Nephron (organoid): ENCODE results near the gene TENM4.

Experiments used
- H3K27ac Mint-ChIP-seq, 3 experiments: 2 replicates each; pipeline ENCODE4 v1.8.0; 2020; ENCODE audit warnings: mixed read lengths in 3 of 3, mild to moderate bottlenecking in 2 of 3, moderate library complexity in 1 of 3
- H3K27me3 Mint-ChIP-seq: 2 replicates; pipeline ENCODE4 v1.8.0; 2021; ENCODE audit warnings: low read depth, mild to moderate bottlenecking, moderate library complexity, mixed read lengths
- H3K36me3 Mint-ChIP-seq: 2 replicates; pipeline ENCODE4 v1.8.0; 2020; ENCODE audit warnings: low read depth, mixed read lengths
- H3K4me1 Mint-ChIP-seq: 2 replicates; pipeline ENCODE4 v1.8.0; 2020; ENCODE audit warnings: mixed read lengths
- H3K4me3 Mint-ChIP-seq, 3 experiments: 2 replicates each; pipeline ENCODE4 v1.8.0; 2020; ENCODE audit warnings: mild to moderate bottlenecking in 3 of 3, mixed read lengths in 3 of 3, moderate library complexity in 2 of 3
- H3K9me3 Mint-ChIP-seq: 2 replicates; pipeline ENCODE4 v1.8.0; 2020; ENCODE audit warnings: mixed read lengths
- CTCF ChIP-seq, 3 experiments: fragments of 200-600 bp; sonication (generic); IDR thresholded peaks; one replicate each; pipeline ENCODE4 v1.5.0; 2021; ENCODE audit warnings: antibody characterized with exemption in 3 of 3; ENCODE audit not compliant: unreplicated experiment in 3 of 3

Gene TENM4

DNA sequence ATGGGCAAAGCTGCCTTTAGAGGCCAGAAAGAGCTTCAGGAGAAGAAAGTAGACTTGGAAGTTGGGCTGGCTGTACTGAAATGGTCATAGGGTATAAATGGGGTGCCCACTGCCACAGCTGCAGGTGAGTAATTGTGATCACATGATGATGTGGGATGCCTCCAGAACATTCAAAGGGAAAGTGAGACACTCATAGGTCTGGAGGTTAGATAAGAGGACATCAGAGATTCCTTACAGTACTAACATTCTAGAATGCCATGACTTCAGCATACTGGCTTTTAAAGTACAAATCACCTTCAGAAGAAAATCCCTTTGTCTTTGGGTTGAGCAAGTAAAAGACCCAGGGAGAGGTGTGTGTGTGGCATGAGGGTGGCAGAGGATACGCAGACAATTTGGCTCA lies 419.2 kb downstream of the TENM4 start:
- H3K27ac Mint-ChIP-seq: no peak overlapping the region
- no peaks in the 10 kb centered on the region for H3K9me3 Mint-ChIP-seq
- H3K36me3 Mint-ChIP-seq: no peaks in the 10 kb centered on the region
- no peak for TF ChIP-seq CTCF (IDR thresholded peaks at IDR 0.05; ENCODE audit: unreplicated experiment in 3 of 3)
- H3K4me3 Mint-ChIP-seq: no peak overlapping the region
- H3K27me3 Mint-ChIP-seq: no peaks in the 10 kb centered on the region
- peaks cover 59% of the 10 kb centered on the region for H3K4me1 Mint-ChIP-seq

DNA sequence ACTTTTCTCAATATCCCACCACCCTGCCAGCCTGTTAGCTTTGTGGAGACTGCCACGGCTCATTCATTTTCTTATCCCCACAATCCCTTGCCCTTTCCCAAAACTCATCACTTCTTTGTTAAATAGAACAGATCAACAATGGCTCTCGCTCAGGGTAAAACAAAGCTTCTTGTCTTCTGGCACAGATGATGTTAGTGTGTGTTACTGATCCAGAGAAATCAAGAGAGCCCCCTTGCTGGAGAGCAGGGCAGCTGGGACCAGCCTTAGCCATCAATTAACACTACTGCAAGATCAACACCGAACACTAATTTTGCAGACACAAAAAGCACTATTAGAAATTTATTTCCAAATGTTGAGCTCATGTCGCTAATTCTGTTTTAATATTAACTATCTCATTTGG lies 420.9 kb downstream of the TENM4 start:
- no peaks in the 10 kb centered on the region for H3K9me3 Mint-ChIP-seq
- H3K27me3 Mint-ChIP-seq: no peaks in the 10 kb centered on the region
- no peak for TF ChIP-seq CTCF (IDR thresholded peaks at IDR 0.05; ENCODE audit: unreplicated experiment in 3 of 3)
- H3K27ac Mint-ChIP-seq: peak overlapping the region in 2 of 3 experiments; percentile 43 to 91
- H3K4me3 Mint-ChIP-seq: no peak overlapping the region
- H3K36me3 Mint-ChIP-seq: no peaks in the 10 kb centered on the region
- peaks cover 59% of the 10 kb centered on the region for H3K4me1 Mint-ChIP-seq

DNA sequence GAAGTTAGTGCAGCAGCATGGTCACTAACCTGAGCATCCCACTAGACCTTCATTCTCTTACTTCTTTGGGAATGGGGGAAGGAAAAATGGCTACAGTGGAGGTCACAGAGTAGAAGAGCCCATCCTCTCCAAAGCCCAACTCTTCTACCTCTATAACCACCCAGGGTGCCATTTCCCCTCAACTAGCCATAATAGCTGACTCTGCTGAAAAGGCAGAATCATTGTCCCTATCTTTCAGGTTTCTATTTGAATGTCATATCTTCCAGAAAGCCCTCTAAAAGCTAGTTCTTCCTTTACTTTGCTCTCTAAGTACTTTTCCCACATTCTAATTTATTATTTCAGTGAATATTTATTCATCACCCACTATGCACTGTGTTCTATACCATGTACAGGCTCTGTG lies 421.6 kb downstream of the TENM4 start:
- Mint-ChIP-seq H3K36me3 (no peaks in the 10 kb centered on the region), H3K9me3 (no peaks in the 10 kb centered on the region), H3K27me3 (no peaks in the 10 kb centered on the region), H3K27ac (peak overlapping the region; percentile 77 to 91 (median 78)), H3K4me3 (no peak overlapping the region), H3K4me1 (peaks cover 59% of the 10 kb centered on the region)
- no peak for TF ChIP-seq CTCF (IDR thresholded peaks at IDR 0.05; ENCODE audit: unreplicated experiment in 3 of 3)

DNA sequence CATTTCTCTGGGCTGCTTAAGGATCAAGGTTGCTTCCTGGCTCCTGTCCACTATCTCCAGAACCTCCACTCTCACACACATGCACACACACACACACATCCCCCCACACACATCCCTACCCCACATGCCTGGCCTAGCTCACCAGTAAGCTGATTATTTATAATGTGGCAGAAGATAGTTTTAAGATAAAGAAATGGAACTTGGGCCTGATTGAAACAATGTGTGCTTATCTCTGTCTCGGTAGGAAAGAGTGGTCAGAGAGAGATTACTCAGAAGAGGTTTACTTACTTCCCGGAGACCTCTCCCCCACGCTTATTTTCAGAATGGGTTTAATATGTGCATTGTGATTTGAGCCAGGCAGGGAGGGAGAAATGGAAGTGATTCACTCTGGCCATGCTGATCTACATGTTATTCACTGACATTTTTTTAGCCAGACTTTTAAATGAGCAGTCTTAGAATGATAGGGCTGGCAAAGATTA lies 422.4 kb downstream of the TENM4 start:
- Mint-ChIP-seq H3K27ac (peak overlapping the region; percentile 77 to 91 (median 78)), H3K36me3 (no peaks in the 10 kb centered on the region), H3K4me1 (peaks cover 59% of the 10 kb centered on the region), H3K27me3 (no peaks in the 10 kb centered on the region), H3K4me3 (peak overlapping the region in 1 of 3 experiments; percentile 4), H3K9me3 (no peaks in the 10 kb centered on the region)
- TF ChIP-seq CTCF (IDR thresholded peaks at IDR 0.05; ENCODE audit: unreplicated experiment in 3 of 3): no peak

- H3K36me3 Mint-ChIP-seq: peaks cover 4% of the 10 kb centered on the region
- H3K27ac Mint-ChIP-seq: peak overlapping the region; percentile 77 to 91 (median 78)
- H3K9me3 Mint-ChIP-seq: no peaks in the 10 kb centered on the region
- no peak for TF ChIP-seq CTCF (IDR thresholded peaks at IDR 0.05; ENCODE audit: unreplicated experiment in 3 of 3)
- no peak overlapping the region for H3K4me3 Mint-ChIP-seq
- no peaks in the 10 kb centered on the region for H3K27me3 Mint-ChIP-seq
- H3K4me1 Mint-ChIP-seq: peaks cover 59% of the 10 kb centered on the region
Measured at GRCh38 chr11:79017811-79018210, 423.0 kb downstream of the TENM4 start.

- Mint-ChIP-seq H3K4me3 (no peak overlapping the region), H3K4me1 (peaks cover 29% of the 10 kb centered on the region), H3K27me3 (no peaks in the 10 kb centered on the region), H3K27ac (no peak overlapping the region), H3K36me3 (peaks cover 32% of the 10 kb centered on the region), H3K9me3 (peaks cover 12% of the 10 kb centered on the region)
- TF ChIP-seq CTCF (IDR thresholded peaks at IDR 0.05; ENCODE audit: unreplicated experiment in 3 of 3): no peak
Measured at GRCh38 chr11:79013509-79013908, 427.3 kb downstream of the TENM4 start.
